GM12878 (cell line): Measurements from ENCODE around the gene GCA. TPM values are rescaled to one million over a fixed set of nuclear protein-coding genes. Genes with fewer than 3 reads are reported as not detected.

Source experiments
- ATAC-seq: fragments of 200-7000 bp; cut with Tn5 transposase; 3 replicates; pipeline ENCODE4 v1.9.1; 2020; ENCODE audit warnings: mild to moderate bottlenecking, moderate library complexity
- BruUV-seq: library from RNA; stranded (reverse); fragments of 400-500 nt; replicated peaks from 2 replicates; lab custom pipeline; 2021; lab: Mats Ljungman, UMichigan
- CTCF ChIA-PET: fragments of 300-600 bp; sonication (Branson Sonifier 250); formaldehyde crosslinking; extraction: SDS; loops from one replicate; lab custom pipeline; 2021; ENCODE audit warnings: inconsistent platforms; lab: Yijun Ruan, JAX
- POLR2A ChIA-PET: fragments of 350-600 bp; formaldehyde crosslinking; extraction: SDS; loops from one replicate; lab custom pipeline; 2021; ENCODE audit warnings: inconsistent platforms; lab: Charles Lee
- RAD21 ChIA-PET: fragments of 300-600 bp; sonication (Branson Sonifier 250); formaldehyde crosslinking; loops from one replicate; lab custom pipeline; 2023; ENCODE audit warnings: antibody characterized with exemption; ENCODE audit not compliant: unreplicated experiment; lab: Charles Lee
- SMC1A ChIA-PET: fragments of 300-600 bp; sonication (Branson Sonifier 250); formaldehyde crosslinking; loops from one replicate; lab custom pipeline; 2023; ENCODE audit not compliant: unreplicated experiment, uncharacterized antibody; lab: Charles Lee
- DNase-seq: peaks from one replicate; pipeline ENCODE4 v3.0.0-alpha.2; 2011; ENCODE audit warnings: low read depth, low spot score
- FAIRE-seq: peaks from 3 replicates; lab custom pipeline; 2011; peaks lifted over from hg19 to GRCh38; lab: Jason Lieb, UNC
- H2AFZ ChIP-seq: 2 replicates; pipeline ENCODE4 v1.6.0; 2011; ENCODE audit warnings: low read depth, low read length, control low read depth; ENCODE audit not compliant: control insufficient read depth
- H3K27ac ChIP-seq: 2 replicates; pipeline ENCODE4 v1.5.1; 2011; ENCODE audit warnings: control low read depth; ENCODE audit not compliant: control insufficient read depth, insufficient read depth
- H3K27me3 ChIP-seq, 2 experiments: replicated peaks in 1 of 2; 2 replicates each; pipeline versions ENCODE4 v1.6.0 to v1.6.1; 2011; ENCODE audit warnings: low read length in 1 of 2; ENCODE audit not compliant: control insufficient read depth in 2 of 2, insufficient read depth in 2 of 2
- H3K36me3 ChIP-seq, 2 experiments: 2 replicates each; pipeline ENCODE4 v1.5.1; 2011; ENCODE audit warnings: low read length in 1 of 2; ENCODE audit not compliant: control insufficient read depth in 2 of 2, insufficient read depth in 2 of 2
- H3K4me1 ChIP-seq: 2 replicates; pipeline ENCODE4 v1.6.1; 2011; ENCODE audit warnings: mild to moderate bottlenecking, low read length, moderate library complexity, mixed read lengths; ENCODE audit not compliant: control insufficient read depth, insufficient read depth
- H3K4me2 ChIP-seq: 2 replicates; pipeline ENCODE4 v1.6.0; 2011; ENCODE audit warnings: control low read depth; ENCODE audit not compliant: control insufficient read depth, insufficient read depth
- H3K4me3 ChIP-seq: fragments of 200-600 bp; sonication (generic); 2 replicates; pipeline ENCODE4 v1.5.1; 2016
- H3K79me2 ChIP-seq: 2 replicates; pipeline ENCODE4 v1.6.0; 2011; ENCODE audit warnings: low read length; ENCODE audit not compliant: control insufficient read depth, insufficient read depth
- H3K9ac ChIP-seq: 2 replicates; pipeline ENCODE4 v1.8.0; 2011; ENCODE audit warnings: low read length, control low read depth, mixed read lengths; ENCODE audit not compliant: control insufficient read depth, insufficient read depth
- H3K9me3 ChIP-seq: replicated peaks from 3 replicates; pipeline ENCODE4 v1.5.1; 2011; ENCODE audit warnings: mild to moderate bottlenecking, low read length; ENCODE audit not compliant: control insufficient read depth, insufficient read depth
- H4K20me1 ChIP-seq: 2 replicates; pipeline ENCODE4 v1.6.0; 2011; ENCODE audit not compliant: control insufficient read depth, insufficient read depth
- ATF7 ChIP-seq: fragments of 450-650 bp; IDR thresholded peaks from 2 replicates; pipeline ENCODE4 v1.6.1; 2016; ENCODE audit warnings: low read depth, mild to moderate bottlenecking
- CBX5 ChIP-seq: sonication (generic); IDR thresholded peaks from 2 replicates; pipeline ENCODE4 v1.6.1; 2016; ENCODE audit warnings: low read depth, moderate library complexity, mild to moderate bottlenecking, inconsistent platforms
- EP300 ChIP-seq, 2 experiments: fragments of 150-350 bp in 1 of 2; IDR thresholded peaks; 2 replicates each; pipeline ENCODE4 v1.6.1; 2011 to 2012; ENCODE audit warnings: low read depth in 2 of 2, low read length in 2 of 2, borderline replicate concordance in 1 of 2, improper control_type of control experiment in 1 of 2, inconsistent platforms in 1 of 2; ENCODE audit not compliant: control insufficient read depth in 1 of 2
- ETV6 ChIP-seq, 2 experiments: fragments of 450-650 bp in 1 of 2; IDR thresholded peaks in 1 of 2; conservative IDR thresholded peaks in 1 of 2; 2 replicates each; pipeline ENCODE4 v1.6.1; 2014; ENCODE audit warnings: antibody characterized with exemption in 1 of 2, borderline replicate concordance in 1 of 2, low read depth in 1 of 2, mild to moderate bottlenecking in 1 of 2, moderate library complexity in 1 of 2
- GABPA ChIP-seq: IDR thresholded peaks from 2 replicates; pipeline ENCODE4 v1.6.1; 2014; ENCODE audit warnings: antibody characterized with exemption, low read depth, mild to moderate bottlenecking, inconsistent platforms
- KLF5 ChIP-seq: fragments of 450-650 bp; IDR thresholded peaks from 2 replicates; pipeline ENCODE4 v1.6.1; 2014; ENCODE audit warnings: mild to moderate bottlenecking; ENCODE audit not compliant: partially characterized antibody
- NR2C2 ChIP-seq: IDR thresholded peaks from 2 replicates; pipeline ENCODE4 v1.6.1; 2011; ENCODE audit warnings: borderline replicate concordance, low read depth; ENCODE audit not compliant: control insufficient read depth, insufficient read length
- PAX8 ChIP-seq: fragments of 450-650 bp; IDR thresholded peaks from 2 replicates; pipeline ENCODE4 v1.6.1; 2017; ENCODE audit warnings: mild to moderate bottlenecking, moderate library complexity
- POLR2AphosphoS2 ChIP-seq: IDR thresholded peaks from 2 replicates; pipeline ENCODE4 v1.6.1; 2011; ENCODE audit warnings: low read depth, mild to moderate bottlenecking, low read length, improper control_type of control experiment, moderate library complexity
- POLR2AphosphoS5 ChIP-seq: IDR thresholded peaks from 2 replicates; pipeline ENCODE4 v1.6.1; 2011; ENCODE audit warnings: mild to moderate bottlenecking, low read length, inconsistent platforms
- POU2F2 ChIP-seq: IDR thresholded peaks from 3 replicates; pipeline ENCODE4 v1.6.1; 2011; ENCODE audit warnings: low read depth, mild to moderate bottlenecking, low read length, borderline replicate concordance
- RUNX3 ChIP-seq: IDR thresholded peaks from 2 replicates; pipeline ENCODE4 v1.6.1; 2012; ENCODE audit warnings: low read length, inconsistent platforms
- TCF3 ChIP-seq: IDR thresholded peaks from 2 replicates; pipeline ENCODE4 v1.6.1; 2012; ENCODE audit warnings: low read depth, mild to moderate bottlenecking, low read length, borderline replicate concordance; ENCODE audit not compliant: insufficient read depth
- ZNF274 ChIP-seq: IDR thresholded peaks from one replicate; pipeline ENCODE4 v1.8.0; 2011; ENCODE audit not compliant: insufficient read length, insufficient read depth
- ZNF384 ChIP-seq: IDR thresholded peaks from 2 replicates; pipeline ENCODE4 v1.6.1; 2012; ENCODE audit warnings: low read depth, mild to moderate bottlenecking, low read length, improper control_type of control experiment, borderline replicate concordance
- WGBS: methylation state at CpG from one replicate; pipeline ENCODE4 v1.1.6; 2016; ENCODE audit warnings: low lambda C conversion rate; ENCODE audit not compliant: insufficient replicate concordance, insufficient coverage; ENCODE audit errors: missing lambda C conversion rate; 5-methylcytosine and 5-hydroxymethylcytosine counted together
- in situ Hi-C: fragments of 300-500 bp; cut with MboI; formaldehyde crosslinking; loops from 9 replicates; pipeline ENCODE4 v1.14.3; 2018; ENCODE audit warnings: mixed read lengths
- intact Hi-C: fragments of 100-400 bp; cut with micrococcal nuclease; formaldehyde crosslinking; loops from one replicate; pipeline ENCODE4 v1.14.2; 2022; ENCODE audit not compliant: unreplicated experiment
- polyA plus RNA-seq, 11 experiments: library from polyadenylated mRNA; depleted of rRNA in 4 of 11; unstranded in 6 of 11; stranded (reverse) in 5 of 11; fragments of >200 nt; fragmentation: Nextera tagmentation in 4 of 11; fragmentation: Illumina TruSeq in 1 of 11; extraction: Ambion mirVana in 4 of 11; extraction: Trizol in 1 of 11; gene quantifications; 1 replicate in 1 of 11; 2 replicates in 10 of 11; pipeline versions ENCODE4 v1.2.1 to v1.2.3, GENCODE V29; 2011 to 2016; ENCODE audit warnings: inconsistent platforms in 2 of 11, missing spikeins in 2 of 11, low read depth in 1 of 11
- total RNA-seq, 4 experiments: library from RNA; depleted of rRNA in 3 of 4; stranded (reverse); fragments of >200 nt in 3 of 4; fragmentation: Illumina TruSeq in 1 of 4; extraction: Trizol in 1 of 4; gene quantifications; 2 replicates each; pipeline versions ENCODE4 v1.2.1 to v1.2.3, GENCODE V29; 2013 to 2021
- TF ChIP-seq, protein P1 (sequence below): fragments of 450-650 bp; formaldehyde crosslinking; IDR thresholded peaks from 2 replicates; pipeline ENCODE4 v1.4.0; 2022; ENCODE audit warnings: mild to moderate bottlenecking, moderate library complexity
- TF ChIP-seq, protein P2 (sequence below): IDR thresholded peaks from 2 replicates; pipeline ENCODE4 v1.6.1; 2011; ENCODE audit warnings: mild to moderate bottlenecking, low read depth, low read length, moderate library complexity; ENCODE audit not compliant: insufficient replicate concordance

Gene GCA
- total and polyA plus RNA-seq, 10 of the 15 experiments (the other 5 are each of a cell fraction or from before 2014, with no cell fraction given) = 20.6 to 81.9 (median 32.0) TPM

DNA sequence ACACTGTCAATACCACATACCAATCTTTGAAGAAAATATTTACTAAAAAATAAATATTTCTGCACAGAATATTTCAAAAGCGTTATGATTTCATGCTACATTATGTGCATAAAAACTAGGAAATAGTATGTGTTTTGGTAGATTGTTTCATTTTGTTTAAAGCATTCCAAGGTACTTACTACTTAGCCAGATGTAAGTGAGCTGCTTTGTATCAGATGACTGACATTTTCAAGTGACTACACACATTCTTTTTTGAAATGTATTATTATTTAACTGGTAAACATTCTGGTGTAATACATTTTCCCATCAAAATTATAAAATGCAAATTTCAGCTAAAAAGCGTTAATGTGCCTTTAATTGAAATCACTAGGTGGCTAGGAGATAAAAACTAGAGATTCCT is 21.5 kb downstream of the GCA start:
- H3K79me2 ChIP-seq = no peaks in the 10 kb centered on the region
- H3K9ac ChIP-seq = no peak overlapping the region
- no peak overlapping the region for H2AFZ ChIP-seq
- no TSS peak for BruUV-seq
- H3K4me3 ChIP-seq = no peak overlapping the region
- no peaks in the 10 kb centered on the region for H3K9me3 ChIP-seq
- ChIA-PET SMC1A (interaction anchor here (1.1 kb wide), 1 partner anchor 71 kb away, joined by 3 read pairs; no protein-coding TSS in a partner anchor), RAD21 (no interaction called here), POLR2A (no interaction called here), CTCF (no interaction called here)
- H4K20me1 ChIP-seq = no peaks in the 10 kb centered on the region
- DNase-seq (no peak), FAIRE-seq (no peak), ATAC-seq (no peak)
- H3K36me3 ChIP-seq = no peaks in the 10 kb centered on the region
- H3K27ac ChIP-seq = no peak overlapping the region
- TF ChIP-seq TCF3 (no peak), GABPA (no peak), NR2C2 (no peak), ATF7 (no peak), KLF5 (no peak), ETV6 (conservative IDR thresholded peaks at IDR 0.05 in 1 of 2, IDR thresholded peaks at IDR 0.05 in 1 of 2; ENCODE audit: borderline replicate concordance in 1 of 2, low read depth in 1 of 2) (no peak), ZNF384 (no peak), POU2F2 (no peak), ZNF274 (no peak), PAX8 (no peak), POLR2AphosphoS5 (no peak), POLR2AphosphoS2 (no peak), EP300 (IDR thresholded peaks at IDR 0.05; ENCODE audit: borderline replicate concordance in 1 of 2, control insufficient read depth in 1 of 2, low read depth in 2 of 2, low read length in 2 of 2) (no peak), RUNX3 (no peak), CBX5 (no peak)
- TF ChIP-seq, protein P1, sequence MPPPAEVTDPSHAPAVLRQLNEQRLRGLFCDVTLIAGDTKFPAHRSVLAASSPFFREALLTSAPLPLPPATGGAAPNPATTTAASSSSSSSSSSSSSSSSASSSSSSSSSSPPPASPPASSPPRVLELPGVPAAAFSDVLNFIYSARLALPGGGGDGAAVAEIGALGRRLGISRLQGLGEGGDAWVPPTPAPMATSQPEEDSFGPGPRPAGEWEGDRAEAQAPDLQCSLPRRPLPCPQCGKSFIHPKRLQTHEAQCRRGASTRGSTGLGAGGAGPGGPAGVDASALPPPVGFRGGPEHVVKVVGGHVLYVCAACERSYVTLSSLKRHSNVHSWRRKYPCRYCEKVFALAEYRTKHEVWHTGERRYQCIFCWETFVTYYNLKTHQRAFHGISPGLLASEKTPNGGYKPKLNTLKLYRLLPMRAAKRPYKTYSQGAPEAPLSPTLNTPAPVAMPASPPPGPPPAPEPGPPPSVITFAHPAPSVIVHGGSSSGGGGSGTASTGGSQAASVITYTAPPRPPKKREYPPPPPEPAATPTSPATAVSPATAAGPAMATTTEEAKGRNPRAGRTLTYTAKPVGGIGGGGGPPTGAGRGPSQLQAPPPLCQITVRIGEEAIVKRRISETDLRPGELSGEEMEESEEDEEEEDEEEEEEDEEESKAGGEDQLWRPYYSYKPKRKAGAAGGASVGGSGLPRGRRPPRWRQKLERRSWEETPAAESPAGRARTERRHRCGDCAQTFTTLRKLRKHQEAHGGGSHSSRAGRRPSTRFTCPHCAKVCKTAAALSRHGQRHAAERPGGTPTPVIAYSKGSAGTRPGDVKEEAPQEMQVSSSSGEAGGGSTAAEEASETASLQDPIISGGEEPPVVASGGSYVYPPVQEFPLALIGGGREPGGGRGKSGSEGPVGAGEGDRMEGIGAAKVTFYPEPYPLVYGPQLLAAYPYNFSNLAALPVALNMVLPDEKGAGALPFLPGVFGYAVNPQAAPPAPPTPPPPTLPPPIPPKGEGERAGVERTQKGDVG (CRISPR knock-in tag) = no peak
- TF ChIP-seq, protein P2, sequence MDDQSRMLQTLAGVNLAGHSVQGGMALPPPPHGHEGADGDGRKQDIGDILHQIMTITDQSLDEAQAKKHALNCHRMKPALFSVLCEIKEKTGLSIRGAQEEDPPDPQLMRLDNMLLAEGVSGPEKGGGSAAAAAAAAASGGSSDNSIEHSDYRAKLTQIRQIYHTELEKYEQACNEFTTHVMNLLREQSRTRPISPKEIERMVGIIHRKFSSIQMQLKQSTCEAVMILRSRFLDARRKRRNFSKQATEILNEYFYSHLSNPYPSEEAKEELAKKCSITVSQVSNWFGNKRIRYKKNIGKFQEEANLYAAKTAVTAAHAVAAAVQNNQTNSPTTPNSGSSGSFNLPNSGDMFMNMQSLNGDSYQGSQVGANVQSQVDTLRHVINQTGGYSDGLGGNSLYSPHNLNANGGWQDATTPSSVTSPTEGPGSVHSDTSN = no peak
- no peaks in the 10 kb centered on the region for H3K4me1 ChIP-seq
- intact Hi-C loops = no loop called here
- in situ Hi-C loops = no loop called here
- 70% methylated on average over 2 of the region's 2 CpGs for WGBS
- H3K4me2 ChIP-seq = no peak overlapping the region
- H3K27me3 ChIP-seq = no peaks in the 10 kb centered on the region
